ENCODE data around the gene PPT2. TPM values are rescaled to one million over a fixed set of nuclear protein-coding genes. Genes with fewer than 3 reads are reported as not detected.

The PPT2 gene
- total and polyA plus RNA-seq, 2 of the 13 experiments (the other 11 are each of a cell fraction or from before 2014, with no cell fraction given): 39.2 to 61.8 TPM

DNA sequence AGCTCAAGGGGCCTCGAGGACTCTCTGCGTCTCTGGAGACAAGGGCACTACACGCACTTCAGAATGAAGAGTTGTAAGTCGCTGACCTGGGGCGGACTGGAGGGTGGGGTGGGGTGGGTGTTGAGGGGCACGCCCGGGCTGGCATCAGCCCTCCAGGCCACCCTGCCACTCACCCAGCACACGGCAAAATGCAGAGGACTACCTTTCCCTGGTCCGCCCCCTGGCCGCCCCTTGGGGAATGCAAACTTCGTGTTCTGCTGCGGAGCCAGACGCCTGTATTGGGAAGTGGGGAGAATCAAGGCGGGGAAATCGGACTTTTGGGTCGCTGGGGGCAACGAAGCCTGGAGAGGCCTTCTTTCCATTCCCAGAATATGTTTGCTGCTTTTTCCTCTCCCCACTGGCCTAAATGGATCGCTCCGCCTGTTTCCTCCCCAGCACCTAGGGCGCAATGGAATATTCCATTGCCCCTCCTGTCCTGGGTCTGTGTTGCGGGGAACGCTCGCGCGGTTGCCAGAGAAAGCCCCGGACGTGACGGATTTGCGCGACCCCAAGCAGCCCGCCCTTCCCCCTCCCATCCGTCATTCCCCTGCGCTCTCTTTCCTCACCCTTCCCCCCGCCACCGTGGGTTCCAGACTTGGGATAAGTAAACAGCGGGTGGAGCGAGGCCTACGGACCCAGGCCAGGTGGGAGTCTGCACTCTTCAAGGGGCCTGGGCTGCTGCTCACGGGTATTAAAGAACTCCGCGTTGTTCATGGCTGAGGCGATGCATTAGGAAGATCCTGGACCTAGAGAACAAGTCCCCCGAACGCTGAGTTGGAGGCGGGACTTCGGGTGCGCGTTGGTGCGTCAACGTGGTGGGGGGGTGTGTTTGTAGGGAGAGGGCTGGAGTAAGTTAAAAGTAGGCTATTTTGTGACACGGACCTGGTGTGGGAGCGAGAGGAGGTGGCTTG lies at the start of gene PPT2 (continued):
- no peak for TF ChIP-seq ZNF205 (CRISPR knock-in tag; IDR thresholded peaks at IDR 0.05)
- peak; percentile 74 for TF ChIP-seq GABPA (IDR thresholded peaks at IDR 0.05; ENCODE audit: low read depth, low read length)
- TF ChIP-seq GABPA (CRISPR knock-in tag; IDR thresholded peaks at IDR 0.05; ENCODE audit: low read depth): peak; percentile 95
- no peak for TF ChIP-seq RAD51 (IDR thresholded peaks at IDR 0.05; ENCODE audit: borderline replicate concordance)
- no peak for TF ChIP-seq TEF (CRISPR knock-in tag; IDR thresholded peaks at IDR 0.05)
- no peak for TF ChIP-seq ZMYM2 (CRISPR knock-in tag; IDR thresholded peaks at IDR 0.05)
- TF ChIP-seq ZNF260 (CRISPR knock-in tag; IDR thresholded peaks at IDR 0.05; ENCODE audit: borderline replicate concordance, low read depth): no peak
- TF ChIP-seq ZNF629 (CRISPR knock-in tag; conservative IDR thresholded peaks at IDR 0.05): no peak
- TF ChIP-seq ZNF232 (CRISPR knock-in tag; IDR thresholded peaks at IDR 0.05; ENCODE audit: borderline replicate concordance): 0 out of 2 replicates have a peak, but pooled peaks have one; percentile 79
- TF ChIP-seq ZEB1 (IDR thresholded peaks at IDR 0.05; ENCODE audit: insufficient replicate concordance, low read depth): peak; percentile 64
- no peak for TF ChIP-seq TCF7 (IDR thresholded peaks at IDR 0.05; ENCODE audit: low read depth)
- no peak for TF ChIP-seq ZNF280D (CRISPR knock-in tag; IDR thresholded peaks at IDR 0.05)
- TF ChIP-seq DPF2 (CRISPR knock-in tag; IDR thresholded peaks at IDR 0.05; ENCODE audit: borderline replicate concordance, low read depth): no peak
- peak in 1 of 2 experiments; percentile 34; a peak in 1 of 4 replicates for TF ChIP-seq REST (IDR thresholded peaks at IDR 0.05; ENCODE audit: borderline replicate concordance in 1 of 2, low read depth in 1 of 2, low read length in 2 of 2)
- TF ChIP-seq, protein P1, sequence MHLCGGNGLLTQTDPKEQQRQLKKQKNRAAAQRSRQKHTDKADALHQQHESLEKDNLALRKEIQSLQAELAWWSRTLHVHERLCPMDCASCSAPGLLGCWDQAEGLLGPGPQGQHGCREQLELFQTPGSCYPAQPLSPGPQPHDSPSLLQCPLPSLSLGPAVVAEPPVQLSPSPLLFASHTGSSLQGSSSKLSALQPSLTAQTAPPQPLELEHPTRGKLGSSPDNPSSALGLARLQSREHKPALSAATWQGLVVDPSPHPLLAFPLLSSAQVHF (CRISPR knock-in tag; IDR thresholded peaks at IDR 0.05): peak; percentile 69
- TF ChIP-seq ZNF749 (CRISPR knock-in tag; IDR thresholded peaks at IDR 0.05; ENCODE audit: borderline replicate concordance): no peak; the same call in 1 of the 2 replicates
- peak; percentile 71 for TF ChIP-seq POLR2G (IDR thresholded peaks at IDR 0.05; ENCODE audit: low read depth, low read length)
- TF ChIP-seq SALL2 (CRISPR knock-in tag; IDR thresholded peaks at IDR 0.05): peak; percentile 25; the same call in 1 of the 2 replicates
- 0 out of 2 replicates have a peak, but pooled peaks have one; percentile 29 for TF ChIP-seq ZNF639 (CRISPR knock-in tag; conservative IDR thresholded peaks at IDR 0.05)
